HG03460 (cell line): ENCODE data around the gene ARRDC5.
A peak's percentile ranks its signal among the peaks of the same experiment; 100 is the strongest.
"Not testable (repeated sequence)": the region's sequence is repeated elsewhere in the genome, so short reads cannot be mapped to it uniquely, and the experiment has no call there.

Experiments
- ATAC-seq: cut with Tn5 transposase; IDR thresholded peaks from one replicate; pipeline ENCODE4 v1.9.1; 2021; ENCODE audit not compliant: unreplicated experiment

ARRDC5 gene

GRCh38 chr19:4871711-4872110 lies 31.0 kb downstream of the ARRDC5 start:
- ATAC-seq = no peak

DNA sequence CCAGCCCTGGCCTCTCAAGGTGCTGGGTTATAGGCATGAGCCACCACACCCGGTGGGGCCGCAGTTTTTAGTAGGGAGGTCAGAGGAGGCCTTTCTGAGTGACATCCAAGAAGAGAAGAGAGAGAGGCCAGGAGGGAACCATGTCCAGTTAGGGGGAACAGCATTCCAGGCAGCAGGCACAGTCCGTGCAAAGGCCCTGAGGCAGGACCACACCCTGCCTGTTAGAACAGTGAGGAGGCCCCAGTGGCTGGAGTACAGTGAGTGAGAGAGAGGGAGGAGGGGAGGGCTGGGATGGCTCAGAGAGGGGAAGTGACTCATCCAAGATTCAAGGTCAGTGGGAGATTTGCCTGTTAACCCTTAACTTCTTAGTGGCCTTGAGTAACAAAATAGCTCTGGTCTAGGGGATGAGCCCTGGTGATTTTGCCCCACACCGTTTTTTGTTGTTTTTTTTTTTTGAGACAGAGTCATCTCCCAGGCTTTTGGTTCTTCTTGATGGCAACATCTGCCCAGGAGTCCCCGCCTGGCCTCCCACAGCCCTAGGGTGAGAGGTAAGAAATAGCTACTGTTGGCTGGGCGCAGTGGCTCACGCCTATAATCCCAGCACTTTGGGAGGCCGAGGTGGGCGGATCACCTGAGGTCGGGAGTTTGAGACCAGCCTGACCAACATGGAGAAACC lies 32.5 kb downstream of the ARRDC5 start:
- ATAC-seq = no peak

GRCh38 chr19:4868286-4868834 lies 34.3 kb downstream of the ARRDC5 start:
- no peak for ATAC-seq

DNA sequence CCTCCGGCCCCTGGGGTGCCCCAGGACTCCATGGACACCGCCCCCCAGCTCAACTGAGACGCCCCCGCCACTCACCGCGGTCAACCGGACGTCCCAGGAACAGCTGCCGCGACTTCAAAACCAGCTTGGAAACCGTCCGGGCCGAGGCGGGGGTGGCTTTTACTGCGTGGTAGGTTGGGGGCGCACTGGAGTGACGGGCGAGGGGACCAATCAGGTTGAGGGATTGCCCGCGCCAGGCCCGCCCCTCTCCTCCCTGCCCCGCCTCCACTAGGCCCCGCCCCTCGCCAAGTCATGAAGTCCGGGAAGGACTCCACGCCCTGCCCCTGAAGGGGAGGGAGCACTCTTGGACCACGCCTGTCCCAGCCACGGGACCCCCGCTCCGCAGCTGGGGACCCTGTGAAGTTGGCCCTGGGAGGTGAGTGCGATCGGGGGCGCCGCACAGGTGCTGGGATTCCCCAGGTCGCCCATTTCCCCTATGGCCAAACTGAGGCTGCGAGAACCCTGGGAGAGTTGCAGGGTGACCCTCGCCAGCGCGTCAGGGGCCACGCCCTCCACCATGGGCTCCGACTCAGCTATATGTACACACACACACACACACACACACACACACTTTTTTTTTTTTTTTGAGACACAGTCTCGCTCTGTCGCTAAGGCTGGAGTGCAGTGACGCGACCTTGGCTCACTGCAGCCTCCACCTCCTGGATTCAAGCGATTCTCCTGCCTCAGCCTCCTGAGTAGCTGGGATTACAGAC lies 35.0 kb downstream of the ARRDC5 start, which contains the start of gene PLIN3:
PLIN3 (minus strand) TSS at position 134 of the 752 bp plus-strand sequence. CDS start 6,273 bp downstream, outside the sequence.
- peak; percentile 79 for ATAC-seq

DNA sequence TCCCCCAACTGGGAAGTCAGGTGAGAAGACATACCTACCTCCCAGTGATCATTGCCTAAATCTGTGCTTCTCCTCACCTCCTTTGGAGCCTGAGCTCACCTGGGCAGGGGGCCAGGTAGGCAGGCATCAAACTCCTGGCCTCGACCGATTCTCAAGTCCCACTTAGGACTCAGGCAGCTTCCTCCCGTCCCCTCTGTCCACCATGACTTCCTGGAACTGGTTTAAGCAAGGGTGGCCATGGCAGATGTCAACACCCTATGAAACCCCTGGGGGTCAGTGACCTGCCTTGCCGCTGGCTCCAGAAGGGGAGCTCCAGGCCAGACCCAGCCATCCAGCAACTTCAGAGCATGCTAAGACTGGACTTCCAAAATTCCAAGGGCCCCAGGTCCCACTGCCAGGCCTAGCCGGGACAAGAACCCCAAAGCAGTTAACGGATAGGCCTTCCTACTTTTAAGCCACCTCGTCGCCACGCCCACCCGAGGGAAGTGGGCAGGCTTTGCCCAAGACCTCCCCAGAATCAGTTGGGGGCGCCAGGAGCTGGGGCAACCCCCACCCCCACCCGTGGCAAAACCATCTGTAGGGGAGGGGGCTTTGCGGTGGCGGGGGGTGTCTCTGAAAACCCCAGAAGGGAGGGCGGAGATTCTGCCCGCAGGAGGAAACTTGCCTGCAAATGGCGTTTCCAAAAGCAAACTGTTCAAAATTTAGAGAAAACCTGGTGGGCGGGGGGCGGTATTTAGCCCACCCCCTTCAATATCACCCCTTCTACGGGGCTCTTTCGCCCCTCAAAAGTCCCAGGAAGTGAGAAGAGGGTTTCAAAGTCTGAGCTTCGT lies 35.9 kb downstream of the ARRDC5 start:
- ATAC-seq = no peak

DNA sequence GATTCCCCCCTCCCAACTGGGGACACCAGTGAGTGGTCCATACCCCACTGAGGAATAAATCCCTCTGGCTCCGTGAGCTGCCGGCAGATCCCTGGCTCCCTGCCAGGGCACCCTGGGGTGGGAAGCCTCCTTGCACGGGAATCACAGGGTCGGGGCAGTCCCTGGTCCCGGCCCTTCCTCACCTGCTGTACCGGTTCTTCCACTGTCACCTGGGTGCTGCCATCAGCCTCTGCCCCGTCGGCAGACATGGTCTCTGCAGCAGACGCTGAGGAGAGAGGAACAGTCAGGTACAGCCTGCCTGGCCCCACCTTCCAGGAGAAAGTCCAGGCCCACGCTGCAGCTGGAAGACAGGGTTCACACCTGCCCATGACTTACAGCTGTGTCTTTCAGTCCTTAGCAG lies 41.5 kb downstream of the ARRDC5 start:
- ATAC-seq = no peak

GRCh38 chr19:4859697-4860096 lies 43.0 kb downstream of the ARRDC5 start:
- no peak for ATAC-seq

GRCh38 chr19:4856468-4856867 lies 46.2 kb downstream of the ARRDC5 start:
- ATAC-seq = not testable (repeated sequence)

GRCh38 chr19:4853506-4853905 lies 49.2 kb downstream of the ARRDC5 start:
- ATAC-seq = not testable (repeated sequence)

DNA sequence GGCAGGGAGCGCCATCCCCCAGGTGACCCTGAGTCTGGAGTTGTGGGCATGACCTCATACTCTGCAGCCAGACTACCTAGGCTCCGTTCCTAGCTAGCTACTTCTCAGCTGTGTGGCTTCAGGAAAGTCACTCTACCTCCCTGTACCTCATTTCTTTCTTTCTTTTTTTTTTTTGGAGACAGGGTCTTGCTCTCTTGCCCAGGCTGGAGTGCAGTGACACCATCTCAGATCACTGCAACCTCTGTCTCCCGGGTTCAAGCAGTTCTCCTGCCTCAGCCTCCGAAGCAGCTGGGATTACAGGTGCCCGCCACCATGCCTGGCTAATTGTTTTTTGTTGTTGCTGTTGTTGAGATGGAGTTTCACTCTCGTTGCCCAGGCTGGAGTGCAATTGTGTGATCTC lies 50.2 kb downstream of the ARRDC5 start:
- ATAC-seq = no peak

DNA sequence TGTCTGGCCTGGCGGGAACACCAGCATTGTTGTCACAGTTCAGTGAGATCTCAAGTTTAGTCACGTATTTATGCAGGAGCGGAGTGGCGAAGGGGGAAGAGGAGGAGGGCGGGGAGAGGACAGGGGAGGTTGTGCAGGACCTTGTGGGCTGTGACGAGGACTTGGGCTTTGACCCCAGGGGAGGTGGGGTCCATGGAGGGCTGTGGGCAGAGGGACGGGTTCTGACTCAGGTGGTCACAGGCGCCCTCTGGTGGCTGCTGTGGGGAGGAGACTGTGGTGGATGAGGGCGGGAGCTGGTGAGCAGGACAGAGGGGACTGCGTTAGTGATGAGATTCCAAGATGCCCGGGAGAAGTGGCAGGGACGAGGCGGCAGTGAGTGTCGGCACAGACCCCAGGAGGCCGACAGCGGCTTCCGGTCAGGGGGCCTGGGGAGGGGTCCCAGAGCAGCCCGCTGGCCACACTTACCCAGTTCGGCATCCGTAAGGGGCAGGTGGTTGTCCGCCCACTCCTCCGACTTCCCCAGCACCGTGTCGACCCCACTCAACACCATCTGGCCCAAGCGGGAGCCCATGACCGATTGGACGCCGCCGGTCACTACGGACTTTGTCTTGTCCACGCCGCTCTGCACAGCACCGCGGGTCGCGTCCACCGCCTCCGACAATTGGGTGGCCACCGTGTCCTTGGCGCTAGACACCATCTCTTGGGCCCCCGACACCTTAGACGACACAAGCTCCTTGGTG lies 51.0 kb downstream of the ARRDC5 start:
- no peak for ATAC-seq

GRCh38 chr19:4849019-4849418 lies 53.7 kb downstream of the ARRDC5 start:
- no peak for ATAC-seq

DNA sequence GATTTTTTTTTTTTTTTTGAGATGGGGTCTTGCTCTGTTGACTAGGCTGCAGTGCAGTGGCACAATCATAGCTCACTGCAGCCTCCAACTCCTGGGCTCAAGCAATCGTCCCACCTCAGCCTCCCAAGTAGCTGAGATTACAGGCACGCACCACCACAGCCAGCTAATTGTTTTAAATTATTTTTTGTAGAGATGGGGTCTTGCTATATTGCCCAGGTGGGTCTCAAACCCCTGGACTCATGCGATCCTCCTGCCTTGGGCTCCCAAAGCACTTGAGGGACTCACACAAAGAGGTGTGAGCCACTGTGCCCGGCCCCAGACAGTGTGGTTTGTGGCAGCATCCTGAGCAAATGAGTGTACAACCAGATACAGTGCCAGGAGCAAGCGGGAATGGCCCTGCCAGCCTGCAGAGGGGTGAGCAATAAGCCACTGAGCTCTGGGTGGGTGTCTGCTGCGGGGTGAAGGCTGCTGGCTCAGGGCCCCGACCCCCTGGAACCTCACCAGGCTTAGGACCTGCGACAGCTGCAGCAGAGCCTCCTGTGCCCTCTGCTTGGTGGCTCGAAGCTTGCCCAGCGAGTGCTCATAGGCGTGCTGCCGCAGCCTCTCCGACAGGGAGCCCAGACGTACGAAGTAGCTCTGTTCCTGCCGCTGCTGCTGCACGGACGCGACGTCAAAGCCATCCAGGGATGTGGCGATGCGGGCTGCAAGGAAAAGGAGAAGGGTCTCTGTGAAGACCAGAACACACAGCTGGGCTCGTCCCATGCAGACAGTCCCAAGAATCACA lies 55.3 kb downstream of the ARRDC5 start:
- no peak for ATAC-seq

- ATAC-seq = not testable (repeated sequence)
Observed at GRCh38 chr19:4845975-4846374, 56.7 kb downstream of the ARRDC5 start.

DNA sequence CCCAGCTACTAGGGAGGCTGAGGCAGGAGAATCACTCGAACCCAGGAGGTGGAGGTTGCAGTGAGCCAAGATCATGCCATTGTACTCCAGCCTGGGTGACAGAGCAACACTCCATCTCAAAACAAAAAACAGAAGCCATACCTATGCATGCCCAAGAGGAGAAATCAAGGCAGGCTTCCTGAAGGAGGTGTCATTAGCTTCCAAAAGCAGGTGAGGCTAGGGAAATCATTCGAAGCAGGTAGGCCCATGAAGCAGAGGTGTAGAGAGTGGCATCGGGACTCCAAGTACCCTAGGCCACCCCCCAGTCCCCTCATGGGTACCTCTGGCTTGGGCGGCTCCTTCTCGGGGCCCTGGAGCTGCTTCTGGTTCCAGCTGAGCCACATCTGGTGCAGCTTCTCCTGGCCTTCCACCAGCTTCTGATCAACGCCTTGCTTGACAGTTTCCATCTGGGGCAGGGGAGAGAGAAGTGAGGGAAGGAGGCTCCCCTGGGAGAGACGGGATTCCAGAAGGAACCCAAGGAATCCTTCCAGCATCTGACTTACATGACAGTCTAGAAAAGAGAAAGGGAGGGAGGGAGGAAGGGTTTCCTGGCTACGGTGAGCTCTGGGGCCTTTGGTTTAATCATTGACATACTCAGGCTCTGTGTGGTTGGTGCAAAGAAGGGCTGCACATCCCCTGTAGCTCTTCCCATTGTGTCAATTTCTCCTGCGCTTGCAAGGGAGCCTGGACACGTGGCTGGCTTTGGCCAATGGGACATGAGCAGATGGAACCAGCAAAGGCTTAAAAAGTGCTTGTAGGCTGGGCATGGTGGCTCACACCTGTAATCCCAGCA lies 58.1 kb downstream of the ARRDC5 start:
- ATAC-seq = no peak

DNA sequence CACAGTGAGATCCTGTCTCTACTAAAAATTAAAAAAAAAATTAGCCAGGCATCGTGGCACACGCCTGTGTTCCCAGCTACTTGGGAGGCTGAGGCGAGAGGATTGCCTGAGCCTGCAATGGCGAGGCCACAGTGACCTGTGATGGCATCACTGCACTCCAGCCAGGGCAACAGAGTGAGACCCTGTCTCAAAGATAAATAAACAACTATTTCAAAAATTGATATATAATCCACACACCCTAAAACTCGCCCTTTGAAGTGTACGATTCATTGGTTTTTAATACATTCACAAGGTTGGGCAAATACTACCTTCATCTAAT lies 59.1 kb downstream of the ARRDC5 start:
- ATAC-seq = no peak
